GM12891 (cell line): ENCODE results near the gene BNIP5.

Source experiments
- PAX5 ChIP-seq: IDR thresholded peaks from 2 replicates; pipeline ENCODE4 v1.6.1; 2011; ENCODE audit warnings: low read length, moderate library complexity, mild to moderate bottlenecking; ENCODE audit not compliant: insufficient read depth, severe bottlenecking
- POLR2A ChIP-seq: IDR thresholded peaks from 2 replicates; pipeline ENCODE4 v1.6.1; 2011; ENCODE audit warnings: low read depth, low read length, control low read depth
- POLR2AphosphoS5 ChIP-seq: IDR thresholded peaks from 2 replicates; pipeline ENCODE4 v1.6.1; 2011; ENCODE audit warnings: low read depth, low read length, control low read depth
- POU2F2 ChIP-seq: IDR thresholded peaks from 2 replicates; pipeline ENCODE4 v1.6.1; 2011; ENCODE audit warnings: low read depth, mild to moderate bottlenecking, control low read depth, low read length, moderate library complexity
- SPI1 ChIP-seq: IDR thresholded peaks from 2 replicates; pipeline ENCODE4 v1.6.1; 2011; ENCODE audit warnings: low read depth, low read length, control low read depth
- TAF1 ChIP-seq: IDR thresholded peaks from 2 replicates; pipeline ENCODE4 v1.6.1; 2011; ENCODE audit warnings: low read depth, low read length, control low read depth

- TF ChIP-seq TAF1 (no peak), POLR2AphosphoS5 (no peak), POLR2A (no peak), POU2F2 (no peak), SPI1 (no peak), PAX5 (no peak)
These were observed 68.8 kb downstream of the BNIP5 start for GRCh38 chr6:36267731-36268477.
